Skin of body (tissue), 2 donors: Measurements from ENCODE around the gene FOXF1. TPM values are rescaled to one million over a fixed set of nuclear protein-coding genes. Genes with fewer than 3 reads are reported as not detected.

Experiments used
- DNase-seq: peaks from one replicate; lab custom pipeline; 2025; lab: John Stamatoyannopoulos, UW
- total RNA-seq: library from RNA; depleted of rRNA; stranded (reverse); fragments of >200 nt; gene quantifications from one replicate; pipeline ENCODE4 v1.2.3, GENCODE V29; 2014

Gene FOXF1
- total RNA-seq, result not detected

DNA sequence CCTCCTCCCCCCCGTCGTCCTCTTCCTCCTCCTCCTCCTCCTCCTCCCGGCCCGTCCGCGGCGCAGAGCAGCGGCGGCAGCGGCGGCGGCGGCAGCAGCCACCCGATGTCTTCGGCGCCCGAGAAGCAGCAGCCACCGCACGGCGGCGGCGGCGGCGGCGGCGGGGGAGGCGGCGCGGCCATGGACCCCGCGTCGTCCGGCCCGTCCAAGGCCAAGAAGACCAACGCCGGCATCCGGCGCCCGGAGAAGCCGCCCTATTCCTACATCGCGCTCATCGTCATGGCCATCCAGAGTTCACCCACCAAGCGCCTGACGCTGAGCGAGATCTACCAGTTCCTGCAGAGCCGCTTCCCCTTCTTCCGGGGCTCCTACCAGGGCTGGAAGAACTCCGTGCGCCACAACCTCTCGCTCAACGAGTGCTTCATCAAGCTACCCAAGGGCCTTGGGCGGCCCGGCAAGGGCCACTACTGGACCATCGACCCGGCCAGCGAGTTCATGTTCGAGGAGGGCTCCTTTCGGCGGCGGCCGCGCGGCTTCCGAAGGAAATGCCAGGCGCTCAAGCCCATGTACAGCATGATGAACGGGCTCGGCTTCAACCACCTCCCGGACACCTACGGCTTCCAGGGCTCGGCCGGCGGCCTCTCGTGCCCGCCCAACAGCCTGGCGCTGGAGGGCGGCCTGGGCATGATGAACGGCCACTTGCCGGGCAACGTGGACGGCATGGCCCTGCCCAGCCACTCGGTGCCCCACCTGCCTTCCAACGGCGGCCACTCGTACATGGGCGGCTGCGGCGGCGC lies at the start of gene FOXF1:
Gene FOXF1, plus strand, starts transcription at position 63 of the 797 bp plus-strand sequence. Its CDS starts 43 bp downstream, at position 106.
- DNase-seq, result no peak

DNA sequence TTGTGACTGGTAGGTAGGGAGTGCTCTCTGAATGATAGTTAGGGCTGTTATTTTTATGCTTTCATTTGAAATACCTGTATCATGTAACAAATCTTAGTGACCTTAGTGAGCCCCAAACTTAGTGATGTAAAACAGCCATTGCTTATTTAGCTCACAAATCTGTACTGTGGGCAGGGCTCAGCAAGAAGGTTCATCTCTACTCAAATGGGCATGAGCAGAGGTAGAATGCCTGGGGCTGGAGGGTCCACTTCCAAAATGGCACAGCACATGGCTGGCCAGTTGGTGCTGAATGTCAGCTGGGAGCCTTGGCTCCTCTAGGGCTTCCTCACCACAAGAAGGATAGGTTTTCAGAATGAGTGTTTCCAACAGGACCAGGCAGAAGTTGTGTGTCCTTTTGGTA lies 49.3 kb upstream of the FOXF1 start:
- no peak for DNase-seq

DNA sequence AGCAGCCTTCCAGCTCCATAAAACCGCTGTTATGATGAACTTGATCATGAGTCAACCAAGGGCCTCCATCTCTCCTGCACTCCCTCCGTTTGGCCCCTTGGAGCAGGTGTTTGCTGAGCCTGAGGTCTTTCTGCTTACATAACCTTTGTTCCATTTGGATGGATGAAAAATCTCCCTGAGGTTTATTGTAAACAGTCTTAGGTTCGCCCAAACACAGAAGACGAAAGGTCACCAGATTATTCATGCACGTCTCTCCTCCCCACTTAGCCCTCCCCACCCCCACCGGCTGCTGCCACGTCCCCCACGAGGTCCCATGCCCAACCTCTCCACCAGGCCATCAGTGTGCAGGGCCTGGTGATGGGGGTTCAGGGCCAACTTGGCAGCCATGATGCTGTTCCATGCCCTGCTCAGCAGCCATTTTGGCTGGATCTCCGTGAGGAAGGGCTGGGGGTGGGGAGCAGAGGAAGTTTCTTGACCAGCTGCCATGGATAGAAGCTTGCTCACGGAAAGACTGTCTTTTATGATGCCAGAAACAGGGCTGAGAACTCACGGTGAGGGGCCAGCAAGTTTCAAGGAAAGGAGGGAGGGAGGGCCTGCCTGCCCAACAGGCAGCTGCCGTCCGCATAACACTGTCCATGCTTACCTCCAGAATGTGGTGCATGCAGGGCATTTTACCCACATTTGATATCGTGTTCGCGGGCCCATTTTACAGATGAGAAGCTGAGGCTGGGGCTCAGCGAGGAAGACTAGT lies 47.8 kb upstream of the FOXF1 start:
- DNase-seq, result no peak

DNA sequence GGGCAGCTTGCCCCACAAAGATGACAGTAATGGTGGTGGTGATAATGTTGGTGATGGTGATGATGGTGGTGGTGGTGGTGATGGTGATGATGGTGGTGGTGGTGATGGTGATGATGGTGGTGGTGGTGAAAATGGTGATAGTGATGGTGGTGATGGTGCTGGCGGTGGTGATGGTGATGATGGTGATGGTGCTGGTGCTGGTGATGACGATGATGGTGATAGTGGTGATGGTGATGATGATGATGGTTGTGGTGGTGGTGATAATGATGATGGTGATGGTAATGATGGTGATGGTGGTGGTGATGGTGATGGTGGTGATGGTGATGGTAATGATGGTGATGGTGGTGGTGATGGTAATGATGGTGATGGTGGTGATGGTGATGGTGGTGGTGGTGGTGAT lies 46.3 kb upstream of the FOXF1 start:
- no peak for DNase-seq

DNA sequence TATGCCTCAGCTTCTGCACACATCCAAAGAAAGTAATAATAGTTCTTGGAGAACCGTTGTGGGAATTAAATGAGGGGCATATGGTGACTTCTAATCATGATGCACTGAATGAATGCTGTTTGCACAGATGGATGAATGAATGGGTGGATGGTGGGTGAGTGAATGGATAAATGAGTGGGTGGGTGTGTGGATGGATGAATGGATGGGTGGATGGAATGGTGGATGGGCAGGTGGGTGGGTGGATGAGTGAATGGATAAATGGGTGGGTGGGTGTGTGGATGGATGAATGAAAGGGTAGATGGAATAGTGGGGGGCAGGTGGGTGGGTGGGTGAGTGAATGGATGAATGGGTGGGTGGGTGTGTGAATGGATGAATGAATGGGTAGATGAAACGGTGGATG lies 44.9 kb upstream of the FOXF1 start:
- DNase-seq, result no peak

DNA sequence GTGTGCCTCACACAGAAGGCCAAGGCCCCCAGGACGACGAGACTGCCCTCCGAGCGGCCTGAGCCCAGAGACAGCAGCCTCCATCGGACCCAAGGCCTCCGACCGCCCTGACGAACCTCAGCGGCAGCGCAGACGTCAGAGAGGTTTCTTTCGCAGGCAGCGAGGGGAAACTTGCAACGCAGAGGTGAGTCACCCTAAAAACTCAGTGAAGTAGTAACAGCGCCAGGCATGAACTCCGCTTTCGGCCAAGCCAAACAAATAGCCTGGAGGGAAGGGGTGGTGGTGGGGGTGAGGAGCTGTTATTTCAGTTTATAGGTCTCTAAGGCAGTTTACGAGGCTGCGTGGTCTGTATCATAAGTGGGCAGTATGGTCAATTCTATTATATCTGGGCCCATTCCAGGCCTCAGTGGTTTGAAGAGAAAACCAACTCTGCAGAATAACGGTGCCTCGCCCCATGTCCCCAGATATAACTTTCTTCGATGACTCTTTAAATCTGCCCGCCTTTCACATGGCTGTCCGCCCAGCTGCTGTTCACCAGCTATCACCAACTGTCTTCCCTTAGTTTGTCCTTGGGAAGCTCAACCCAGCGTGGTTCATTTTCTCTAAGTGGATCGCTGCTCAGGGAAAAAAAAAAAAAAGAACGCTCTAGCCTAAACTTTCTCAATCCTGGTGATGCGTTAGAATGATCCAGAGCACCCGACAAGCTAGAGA lies 43.5 kb upstream of the FOXF1 start:
- no peak for DNase-seq

DNA sequence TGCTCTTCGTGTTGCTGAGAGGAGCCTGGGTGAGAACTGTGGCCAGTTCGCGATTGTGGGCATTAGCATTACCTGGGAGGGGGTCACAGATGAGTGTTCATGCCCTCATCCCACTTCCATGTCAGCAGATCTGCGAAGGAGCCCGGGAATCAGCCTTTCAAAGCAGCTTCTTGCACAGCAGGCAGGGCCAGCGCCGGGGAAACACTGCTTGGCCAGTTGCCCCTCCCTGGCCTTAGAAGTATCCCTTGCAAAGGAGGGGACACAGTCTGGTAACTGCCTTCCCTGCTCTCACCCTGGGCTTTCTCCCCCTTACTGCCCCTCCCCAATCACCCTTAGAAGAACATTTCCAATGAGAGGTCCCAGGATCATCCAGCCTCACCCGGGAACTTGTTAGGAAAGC lies 42.8 kb upstream of the FOXF1 start:
- no peak for DNase-seq

DNA sequence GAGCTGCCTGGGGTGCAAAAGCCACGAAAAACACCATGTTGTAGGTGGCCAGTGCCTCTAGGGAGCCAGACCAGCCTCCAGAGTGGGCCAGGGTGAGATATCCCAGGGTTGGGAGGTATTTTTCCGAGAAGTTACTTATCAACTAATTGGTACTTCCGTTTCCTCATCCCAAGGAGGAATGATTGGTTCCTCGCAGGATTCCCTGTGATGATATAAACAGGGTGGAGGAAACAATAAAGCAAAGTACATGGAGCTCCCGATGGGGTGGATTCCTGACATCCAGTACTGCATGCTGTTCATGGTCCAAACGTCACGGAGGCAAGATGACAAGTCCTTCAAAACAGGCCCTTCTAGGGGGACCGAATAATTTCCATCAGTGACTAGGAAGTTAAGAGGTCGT lies 39.4 kb upstream of the FOXF1 start:
- DNase-seq, result no peak

DNA sequence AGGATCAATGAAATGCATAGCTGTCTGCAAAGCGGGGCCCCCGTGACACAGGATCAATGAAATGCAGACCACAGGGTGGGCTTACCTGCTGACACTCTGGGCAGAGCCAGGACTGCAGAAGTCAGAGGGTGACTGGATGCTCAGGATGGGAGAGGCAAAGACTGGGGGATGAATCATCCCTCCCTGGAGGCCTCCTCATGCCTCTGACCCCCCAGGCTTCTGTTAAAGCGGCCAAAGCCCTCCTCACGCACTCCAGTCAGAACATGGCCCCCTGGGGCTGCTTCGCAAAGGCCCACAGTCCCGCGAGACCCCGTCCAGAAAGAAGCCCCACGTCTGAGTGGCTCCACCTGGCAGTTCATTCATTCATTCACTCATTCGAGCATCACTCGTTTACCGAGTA lies 38.4 kb upstream of the FOXF1 start:
- no peak for DNase-seq

DNA sequence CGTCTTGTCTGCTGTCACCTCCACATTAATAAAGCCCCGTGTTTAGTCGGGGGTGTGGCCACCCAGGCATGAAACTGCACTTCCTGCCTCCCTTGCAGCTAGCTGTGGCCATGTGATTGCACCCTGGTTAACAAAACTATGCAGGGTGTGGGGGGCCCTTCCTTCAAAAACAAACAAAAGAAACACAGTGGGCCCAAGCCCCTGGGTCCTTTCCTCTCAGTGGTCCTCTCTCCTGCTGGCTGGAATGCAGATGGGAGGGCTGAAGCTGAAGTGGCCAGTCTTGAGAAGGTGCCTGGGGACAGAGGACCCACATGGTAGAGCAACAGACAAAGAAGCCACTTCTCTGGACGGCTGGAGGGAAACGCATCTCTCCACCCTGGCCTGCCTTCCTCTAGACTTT lies 38.0 kb upstream of the FOXF1 start:
- no peak for DNase-seq

DNA sequence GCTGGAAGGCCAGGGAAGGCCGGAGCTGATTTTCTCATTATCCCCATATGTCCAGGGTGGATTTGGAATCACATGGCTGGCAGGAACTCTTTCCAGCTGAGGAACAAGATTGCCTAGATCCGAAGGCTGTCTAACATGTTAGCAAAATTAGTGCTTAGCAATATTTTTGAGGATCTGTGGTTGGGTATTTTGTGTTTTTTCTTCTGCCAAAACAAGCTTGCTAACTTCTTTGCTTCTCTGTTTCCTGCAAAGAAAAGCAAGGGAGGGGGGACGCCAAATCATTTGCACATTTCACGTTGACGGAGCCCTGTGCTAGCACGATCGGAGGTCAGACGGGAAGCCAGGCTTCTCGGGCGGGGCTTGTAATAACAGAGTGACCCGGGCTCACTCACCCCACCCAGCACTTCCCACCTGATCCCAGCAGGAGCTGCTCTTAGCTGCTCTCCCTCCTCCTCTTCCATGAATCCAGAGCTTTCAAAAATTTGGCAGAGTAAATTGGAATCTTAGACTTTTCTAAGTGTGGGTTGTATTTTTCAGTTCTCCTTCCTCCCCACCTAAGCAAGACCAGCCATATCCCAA lies 33.3 kb upstream of the FOXF1 start:
- DNase-seq, result peak; percentile 37

DNA sequence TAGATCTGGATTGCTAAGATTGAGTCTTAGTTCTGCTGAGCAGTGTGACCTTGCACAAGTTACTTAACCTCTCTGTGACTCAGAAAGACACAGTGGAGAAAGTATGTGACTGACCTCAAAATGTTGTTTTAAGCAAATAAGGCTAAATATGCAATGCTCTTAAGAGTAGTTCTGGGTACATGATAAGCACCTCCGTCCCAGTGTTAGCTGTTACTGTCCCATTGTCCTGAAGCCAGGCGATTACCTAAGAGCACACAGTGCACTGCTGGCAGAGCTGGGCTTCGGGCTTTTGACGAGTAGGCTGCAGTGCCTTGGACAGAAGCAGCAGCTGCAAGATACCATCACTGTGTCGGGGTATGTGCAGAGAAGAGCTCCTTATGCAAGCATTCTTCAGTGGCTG lies 32.7 kb upstream of the FOXF1 start:
- no peak for DNase-seq

DNA sequence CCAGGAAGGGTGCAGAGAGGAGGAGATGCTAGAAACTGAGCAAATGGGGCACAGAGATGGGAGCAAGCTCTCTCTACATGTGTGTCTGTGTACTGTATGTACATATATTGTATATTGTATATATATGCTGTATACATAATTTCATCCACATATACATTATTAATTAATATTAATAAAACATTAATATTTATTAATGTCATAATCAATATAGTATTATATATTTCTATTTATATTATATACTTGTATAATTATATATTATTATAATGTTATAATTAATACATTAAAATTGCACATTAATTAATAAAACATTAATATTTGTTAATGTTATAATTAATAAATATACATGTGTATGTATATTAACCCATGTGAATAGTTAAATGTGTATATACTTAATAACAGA lies 31.5 kb upstream of the FOXF1 start:
- no peak for DNase-seq

DNA sequence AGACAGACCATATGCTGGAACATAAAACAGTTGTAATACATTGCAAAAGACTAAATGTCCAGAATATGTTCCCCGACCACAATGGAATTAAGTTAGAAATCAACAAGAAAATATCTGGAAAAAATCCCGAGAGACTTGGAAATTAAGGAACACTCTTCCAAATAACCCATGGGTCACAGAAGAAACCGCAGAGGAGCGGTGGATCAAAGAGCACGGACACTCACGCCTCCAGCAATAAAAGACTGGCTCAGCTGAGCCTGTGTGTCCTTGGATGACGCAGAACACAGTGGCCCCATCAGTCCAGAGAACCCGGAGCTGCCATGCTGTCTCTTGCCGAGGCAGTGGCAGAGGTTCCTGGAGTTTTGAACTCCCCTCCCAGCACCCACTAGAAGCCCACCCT lies 30.9 kb upstream of the FOXF1 start:
- no peak for DNase-seq

DNA sequence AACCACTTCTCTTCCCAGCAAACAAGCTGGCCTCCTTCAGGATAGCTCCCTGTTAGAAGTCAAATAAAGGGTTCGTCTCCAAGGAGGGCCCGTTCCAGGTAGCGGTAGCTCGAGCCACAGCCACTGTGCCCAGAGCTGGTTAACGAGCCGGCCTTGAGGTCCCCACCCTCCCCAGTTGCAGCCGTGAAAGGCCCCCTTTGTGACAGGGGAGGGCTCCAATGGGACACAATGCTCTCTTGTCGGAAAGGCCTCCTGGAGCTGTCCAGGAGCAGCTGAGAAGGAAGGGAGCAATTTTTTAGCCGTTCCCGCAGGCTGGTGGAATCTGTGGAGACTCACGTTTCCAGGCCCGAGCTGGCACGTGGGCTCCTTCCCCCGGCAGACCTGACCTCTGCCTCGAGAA lies 29.9 kb upstream of the FOXF1 start:
- DNase-seq, result no peak

DNA sequence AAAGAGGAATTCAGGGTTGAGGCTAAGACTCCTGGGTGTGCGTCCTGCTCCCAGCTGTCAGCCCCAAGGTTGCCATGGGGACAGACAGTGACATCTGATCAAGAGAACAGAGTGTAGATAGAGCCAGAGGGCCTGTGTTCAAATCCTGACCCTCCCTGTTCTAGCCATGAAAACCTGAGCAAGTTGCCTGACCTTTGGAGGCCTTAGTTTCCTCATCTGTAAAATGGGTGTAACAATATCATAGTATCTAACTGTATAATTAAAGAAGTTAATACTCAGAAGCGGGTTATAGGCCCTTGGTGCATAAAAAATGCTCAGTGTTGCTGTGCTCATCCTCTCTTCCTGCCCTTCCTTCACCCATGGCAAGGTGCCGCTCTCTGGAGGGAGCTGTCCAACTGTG lies 28.7 kb upstream of the FOXF1 start:
- no peak for DNase-seq

DNA sequence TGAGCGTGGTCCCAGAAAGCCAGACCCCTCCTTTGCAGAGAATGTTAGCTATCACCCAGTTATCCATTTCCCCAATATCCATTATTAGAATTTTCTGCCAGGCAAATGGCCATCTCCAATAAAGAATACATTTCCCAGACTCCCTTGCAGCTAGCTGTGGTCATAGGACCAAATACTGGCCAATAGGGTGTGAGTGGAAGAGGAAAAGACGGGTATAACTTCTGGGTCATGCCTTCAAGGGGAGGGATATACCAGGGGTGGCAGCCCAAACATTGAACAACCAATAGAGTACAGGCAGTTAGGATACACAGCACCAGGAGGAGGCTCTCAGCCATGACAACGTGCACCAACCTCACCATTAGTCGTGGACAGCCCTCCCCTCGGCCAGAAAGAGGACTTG lies 26.1 kb upstream of the FOXF1 start:
- DNase-seq, result no peak

DNA sequence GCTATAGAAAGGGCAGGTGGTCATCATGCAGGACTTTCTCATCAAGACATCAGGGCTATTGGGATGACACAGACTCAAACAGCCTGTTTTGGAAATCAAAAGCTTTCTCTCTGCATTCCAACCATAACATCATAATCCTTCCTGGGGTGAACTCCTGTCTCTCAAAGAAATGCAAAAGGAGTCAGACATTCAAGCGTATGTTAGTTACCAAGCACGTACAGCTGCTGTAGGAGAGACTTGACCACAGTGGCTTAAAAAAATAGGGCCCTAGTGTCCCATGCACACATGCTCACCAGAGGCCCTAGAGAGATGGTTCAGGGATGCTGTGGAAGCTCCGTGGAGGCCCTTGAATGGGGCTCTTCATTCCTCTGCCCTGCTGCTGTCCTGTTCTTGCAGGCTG lies 24.6 kb upstream of the FOXF1 start:
- no peak for DNase-seq

DNA sequence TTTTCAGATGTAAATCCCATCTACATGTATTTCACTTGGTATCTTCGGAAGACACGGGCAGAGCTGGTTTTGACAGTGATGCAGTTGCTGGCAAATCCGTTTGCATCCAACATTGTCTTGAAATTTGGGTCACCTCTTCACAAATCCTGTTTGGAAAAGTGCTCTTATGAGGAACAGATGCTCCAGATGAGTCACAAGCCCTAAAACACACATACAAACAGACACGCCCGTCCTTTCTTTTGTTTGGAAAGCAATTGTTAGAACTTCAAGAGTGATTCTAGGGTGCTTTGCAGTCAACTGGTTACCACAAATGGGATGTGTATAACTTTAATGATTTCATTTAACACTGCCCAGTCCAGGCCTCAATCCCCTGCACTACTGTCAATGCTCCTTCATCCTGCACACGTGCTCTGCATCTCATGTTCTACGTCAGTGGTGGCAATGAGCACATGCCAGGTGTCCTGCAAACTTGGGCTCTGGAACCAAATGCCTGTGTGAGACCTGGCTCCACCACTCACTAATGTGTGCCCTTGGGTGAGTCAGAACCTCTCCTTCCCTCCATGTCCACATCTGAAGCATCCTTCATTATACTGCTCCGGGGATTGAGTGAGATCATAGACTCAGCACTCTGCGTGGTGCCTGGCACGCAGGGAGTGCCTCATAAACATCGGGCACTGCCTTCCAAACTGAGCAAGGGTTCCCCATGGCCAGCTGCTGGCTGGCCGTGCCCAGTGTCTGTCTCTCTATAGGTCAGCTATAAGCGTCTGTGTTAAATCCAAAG lies 19.3 kb upstream of the FOXF1 start:
- no peak for DNase-seq

DNA sequence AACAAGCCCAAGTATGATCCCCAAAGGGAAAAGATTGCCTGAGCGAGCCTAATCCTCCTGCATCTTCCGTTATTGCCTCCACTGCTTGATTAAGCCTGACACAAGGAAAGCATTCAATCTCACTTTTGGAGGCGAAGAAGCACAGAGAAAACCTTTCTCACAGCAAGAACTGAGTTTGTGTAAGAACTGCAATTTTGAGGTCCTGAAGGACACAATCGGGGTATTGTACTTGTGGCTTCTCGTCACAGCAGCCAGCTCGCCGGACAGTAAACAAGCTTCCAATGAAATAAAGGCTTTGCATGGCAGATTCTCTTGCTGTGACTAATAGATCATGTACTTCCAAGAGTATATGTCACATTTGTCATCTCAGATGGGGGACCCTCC lies 18.7 kb upstream of the FOXF1 start:
- DNase-seq, result no peak

DNA sequence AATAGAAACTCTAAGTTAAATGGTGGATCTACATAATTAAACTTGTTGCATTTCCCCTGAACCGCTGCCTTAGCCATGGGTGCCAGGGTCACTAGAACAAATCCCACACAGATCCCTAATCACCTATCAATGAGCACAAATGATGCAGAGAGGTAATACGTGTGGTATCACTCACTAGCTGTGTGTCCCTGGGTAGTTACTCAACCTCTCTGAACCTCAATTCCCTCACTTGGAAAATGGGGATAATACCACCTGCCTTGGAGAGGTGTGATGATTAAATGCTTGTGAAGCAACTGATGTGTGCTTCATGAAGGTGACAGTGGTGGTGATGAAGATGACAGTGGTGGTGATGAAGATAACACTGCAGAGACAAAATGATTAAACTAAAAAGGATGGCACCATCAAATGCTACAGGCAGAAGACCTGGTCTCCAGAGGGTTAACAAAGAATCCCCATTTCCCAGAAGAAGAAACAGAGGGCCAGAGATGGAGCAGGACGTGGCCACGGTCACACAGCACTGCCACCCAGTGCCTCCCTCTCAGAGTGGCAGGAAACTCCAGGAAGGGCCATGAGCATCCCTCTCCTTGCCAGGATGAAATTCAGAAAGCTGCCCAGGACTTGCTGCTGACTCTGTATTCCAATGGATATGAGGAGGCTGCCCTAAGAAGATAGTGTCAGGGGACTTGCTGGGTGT lies 17.9 kb upstream of the FOXF1 start:
- DNase-seq, result no peak
